HG02943 (cell line): ENCODE results near the gene ATP6V0A1.
"Not testable (repeated sequence)": the region's sequence is repeated elsewhere in the genome, so short reads cannot be mapped to it uniquely, and the experiment has no call there.

Source experiments
- ATAC-seq: cut with Tn5 transposase; IDR thresholded peaks from one replicate; pipeline ENCODE4 v1.9.1; 2021; ENCODE audit warnings: mild to moderate bottlenecking, low read depth, moderate library complexity; ENCODE audit not compliant: unreplicated experiment

The ATP6V0A1 gene

DNA sequence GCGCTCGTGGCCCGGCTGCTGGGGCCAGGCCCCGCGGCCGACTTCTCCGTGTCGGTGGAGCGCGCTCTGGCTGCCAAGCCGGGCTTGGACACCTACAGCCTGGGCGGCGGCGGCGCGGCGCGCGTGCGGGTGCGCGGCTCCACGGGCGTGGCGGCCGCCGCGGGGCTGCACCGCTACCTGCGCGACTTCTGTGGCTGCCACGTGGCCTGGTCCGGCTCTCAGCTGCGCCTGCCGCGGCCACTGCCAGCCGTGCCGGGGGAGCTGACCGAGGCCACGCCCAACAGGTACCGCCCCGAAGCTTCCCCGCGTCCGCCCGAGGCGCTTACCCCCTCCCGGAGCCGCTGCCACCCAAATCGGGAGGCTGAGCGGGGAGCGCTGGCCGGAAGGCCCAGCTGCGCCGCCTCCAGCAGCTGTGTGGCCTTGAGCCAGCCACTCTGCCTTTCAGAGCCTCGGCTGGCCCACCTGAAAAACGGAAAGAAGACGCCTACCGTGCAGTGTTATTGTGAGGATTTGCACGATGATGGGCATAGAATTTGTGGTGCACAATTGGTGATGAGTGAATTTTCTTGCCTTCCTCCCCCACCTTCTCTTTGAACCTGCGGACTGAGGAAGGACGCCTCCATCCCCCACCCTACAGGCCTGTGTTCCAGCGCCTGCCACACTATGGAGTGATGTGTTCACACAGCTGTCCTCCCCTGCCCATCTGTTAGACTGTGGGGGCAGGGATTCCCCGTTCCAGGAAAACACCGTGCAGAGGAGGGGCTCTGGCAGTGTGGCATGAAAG lies 77.9 kb downstream of the ATP6V0A1 start:
- peak; percentile 47 for ATAC-seq

DNA sequence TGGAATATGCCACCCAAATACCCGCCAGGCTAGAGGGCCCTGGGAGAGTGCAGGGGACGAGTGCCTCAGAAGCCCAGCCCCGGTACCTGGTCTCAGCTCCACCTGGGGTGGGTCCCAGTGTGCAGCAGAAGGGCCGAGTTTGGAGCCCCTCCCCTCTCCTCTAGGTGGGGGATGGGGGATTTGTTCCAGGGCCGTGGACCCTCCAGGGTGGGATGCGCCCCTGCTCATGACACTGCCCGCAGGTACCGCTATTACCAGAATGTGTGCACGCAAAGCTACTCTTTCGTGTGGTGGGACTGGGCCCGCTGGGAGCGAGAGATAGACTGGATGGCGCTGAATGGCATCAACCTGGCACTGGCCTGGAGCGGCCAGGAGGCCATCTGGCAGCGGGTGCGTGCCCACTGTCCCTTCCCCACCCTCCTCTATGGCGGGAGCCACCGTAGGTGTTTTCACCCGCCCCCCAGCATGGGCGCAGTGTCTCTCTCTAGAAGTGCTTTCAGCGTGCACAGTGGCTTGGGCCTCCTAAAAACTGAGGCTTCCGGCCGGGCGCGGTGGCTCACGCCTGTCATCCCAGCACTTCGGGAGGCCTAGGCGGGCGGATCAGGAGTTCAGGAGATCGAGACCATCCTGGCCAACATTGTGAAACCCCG lies 78.6 kb downstream of the ATP6V0A1 start:
- ATAC-seq, result no peak

DNA sequence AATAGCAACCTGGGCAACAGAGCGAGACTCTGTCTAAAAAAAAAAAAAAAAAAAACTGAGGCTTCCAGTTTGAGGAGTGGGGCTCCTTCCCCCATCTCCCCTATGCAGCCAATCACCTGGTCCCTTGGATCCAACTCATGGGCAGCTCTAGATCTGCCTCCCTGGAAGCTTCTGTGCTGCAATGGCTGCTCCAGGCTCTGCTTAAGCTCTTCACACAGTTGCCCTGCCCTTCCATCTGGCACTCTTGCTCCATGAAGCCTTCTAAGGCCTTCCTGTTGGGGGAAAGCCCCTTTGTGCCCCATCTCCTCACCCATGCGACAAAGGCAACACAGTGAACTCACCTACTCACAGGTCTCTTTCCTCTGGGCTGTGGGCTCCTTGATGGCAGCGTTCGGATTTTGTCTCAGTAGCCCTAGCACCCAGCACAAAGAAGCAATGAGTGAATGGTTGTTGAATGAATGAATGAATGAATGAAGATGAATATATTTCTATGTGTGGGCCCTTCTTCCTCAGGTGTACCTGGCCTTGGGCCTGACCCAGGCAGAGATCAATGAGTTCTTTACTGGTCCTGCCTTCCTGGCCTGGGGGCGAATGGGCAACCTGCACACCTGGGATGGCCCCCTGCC lies 79.3 kb downstream of the ATP6V0A1 start:
- no peak for ATAC-seq

DNA sequence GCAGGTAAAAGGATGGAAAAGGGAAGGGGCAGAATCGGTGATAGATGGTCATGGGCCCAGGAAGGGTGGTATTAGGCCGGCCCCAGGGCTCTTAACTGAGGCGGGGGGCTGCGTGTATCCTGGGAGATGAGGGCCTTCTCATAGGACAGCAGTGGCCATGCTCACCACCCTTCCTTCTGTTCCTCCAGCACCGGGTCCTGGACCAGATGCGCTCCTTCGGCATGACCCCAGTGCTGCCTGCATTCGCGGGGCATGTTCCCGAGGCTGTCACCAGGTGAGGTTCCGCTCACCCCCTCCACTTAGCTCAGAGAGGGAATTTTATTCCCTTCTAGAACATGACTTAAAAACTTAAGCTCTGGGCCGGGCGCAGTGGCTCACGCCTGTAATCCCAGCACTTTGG lies 79.8 kb downstream of the ATP6V0A1 start:
- no peak for ATAC-seq

DNA sequence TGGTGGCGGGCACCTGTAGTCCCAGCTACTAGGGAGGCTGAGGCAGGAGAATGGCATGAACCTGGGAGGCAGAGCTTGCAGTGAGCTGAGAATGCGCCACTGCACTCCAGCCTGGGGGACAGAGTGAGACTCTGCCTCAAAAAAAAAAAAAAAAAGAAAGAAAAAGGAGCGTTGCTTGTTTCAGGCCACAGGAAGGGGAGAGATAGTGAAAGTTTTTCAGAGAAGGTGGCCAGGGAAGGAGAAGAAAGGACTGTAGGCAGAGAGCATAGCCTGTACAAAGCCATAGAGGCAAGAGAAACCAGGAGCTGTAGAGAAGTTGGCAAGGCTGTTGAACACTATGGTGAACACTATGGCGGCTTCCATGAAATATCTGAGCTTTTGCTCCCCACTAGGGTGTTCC lies 81.9 kb downstream of the ATP6V0A1 start:
- not testable (repeated sequence) for ATAC-seq

DNA sequence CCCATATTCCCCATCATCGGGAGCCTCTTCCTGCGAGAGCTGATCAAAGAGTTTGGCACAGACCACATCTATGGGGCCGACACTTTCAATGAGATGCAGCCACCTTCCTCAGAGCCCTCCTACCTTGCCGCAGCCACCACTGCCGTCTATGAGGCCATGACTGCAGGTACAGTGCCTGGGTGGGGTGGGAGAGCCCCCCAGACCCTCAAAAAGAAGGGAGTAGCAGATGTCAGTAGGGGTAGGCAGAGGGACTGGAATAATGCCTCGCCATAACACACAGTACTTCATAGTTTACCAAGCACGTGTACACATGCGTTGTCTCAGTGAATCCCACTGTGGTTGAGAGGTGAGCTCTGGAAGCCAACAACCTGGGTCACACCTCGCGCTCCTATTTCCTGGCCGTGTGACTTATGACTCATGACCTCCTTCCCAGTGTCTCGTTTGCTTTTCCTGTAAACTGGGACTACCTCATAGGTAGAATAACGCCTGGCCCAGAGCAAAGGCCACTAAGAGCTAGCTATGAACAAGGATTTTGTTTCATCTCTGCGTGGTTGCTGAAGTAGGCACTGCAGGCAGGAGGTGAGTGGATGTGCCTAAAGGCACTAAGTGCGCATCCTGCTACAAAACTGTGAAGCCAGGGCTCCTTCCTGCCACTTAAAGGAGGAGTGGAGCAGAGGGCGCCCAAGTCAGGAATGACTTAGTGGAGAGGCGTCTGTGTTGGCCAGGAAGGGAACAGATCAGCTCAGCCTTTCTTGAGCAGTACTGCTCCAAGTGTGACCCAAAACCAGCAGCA lies 82.6 kb downstream of the ATP6V0A1 start:
- no peak for ATAC-seq

DNA sequence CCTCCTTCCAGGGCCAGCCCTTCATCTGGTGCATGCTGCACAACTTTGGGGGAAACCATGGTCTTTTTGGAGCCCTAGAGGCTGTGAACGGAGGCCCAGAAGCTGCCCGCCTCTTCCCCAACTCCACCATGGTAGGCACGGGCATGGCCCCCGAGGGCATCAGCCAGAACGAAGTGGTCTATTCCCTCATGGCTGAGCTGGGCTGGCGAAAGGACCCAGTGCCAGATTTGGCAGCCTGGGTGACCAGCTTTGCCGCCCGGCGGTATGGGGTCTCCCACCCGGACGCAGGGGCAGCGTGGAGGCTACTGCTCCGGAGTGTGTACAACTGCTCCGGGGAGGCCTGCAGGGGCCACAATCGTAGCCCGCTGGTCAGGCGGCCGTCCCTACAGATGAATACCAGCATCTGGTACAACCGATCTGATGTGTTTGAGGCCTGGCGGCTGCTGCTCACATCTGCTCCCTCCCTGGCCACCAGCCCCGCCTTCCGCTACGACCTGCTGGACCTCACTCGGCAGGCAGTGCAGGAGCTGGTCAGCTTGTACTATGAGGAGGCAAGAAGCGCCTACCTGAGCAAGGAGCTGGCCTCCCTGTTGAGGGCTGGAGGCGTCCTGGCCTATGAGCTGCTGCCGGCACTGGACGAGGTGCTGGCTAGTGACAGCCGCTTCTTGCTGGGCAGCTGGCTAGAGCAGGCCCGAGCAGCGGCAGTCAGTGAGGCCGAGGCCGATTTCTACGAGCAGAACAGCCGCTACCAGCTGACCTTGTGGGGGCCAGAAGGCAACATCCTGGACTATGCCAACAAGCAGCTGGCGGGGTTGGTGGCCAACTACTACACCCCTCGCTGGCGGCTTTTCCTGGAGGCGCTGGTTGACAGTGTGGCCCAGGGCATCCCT lies 84.8 kb downstream of the ATP6V0A1 start:
- no peak for ATAC-seq

DNA sequence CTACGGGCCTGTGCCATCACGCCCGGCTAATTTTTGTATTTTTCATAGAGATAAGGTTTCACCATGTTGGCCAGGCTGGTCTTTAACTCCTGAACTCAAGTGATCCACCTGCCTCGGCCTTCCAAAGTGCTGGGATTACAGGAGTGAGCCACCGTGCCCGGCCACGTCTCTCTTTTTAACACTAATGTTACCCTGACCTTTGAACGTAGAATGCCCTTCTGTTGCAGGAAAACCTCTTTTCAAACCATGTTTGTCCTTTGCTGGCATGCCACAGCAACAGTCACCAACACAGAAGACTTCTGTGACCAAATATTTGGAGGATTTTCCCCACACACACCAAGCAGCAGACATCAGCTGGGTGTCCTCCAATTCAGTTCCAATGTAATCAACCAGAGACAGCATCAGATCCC lies 86.2 kb downstream of the ATP6V0A1 start:
- no peak for ATAC-seq

DNA sequence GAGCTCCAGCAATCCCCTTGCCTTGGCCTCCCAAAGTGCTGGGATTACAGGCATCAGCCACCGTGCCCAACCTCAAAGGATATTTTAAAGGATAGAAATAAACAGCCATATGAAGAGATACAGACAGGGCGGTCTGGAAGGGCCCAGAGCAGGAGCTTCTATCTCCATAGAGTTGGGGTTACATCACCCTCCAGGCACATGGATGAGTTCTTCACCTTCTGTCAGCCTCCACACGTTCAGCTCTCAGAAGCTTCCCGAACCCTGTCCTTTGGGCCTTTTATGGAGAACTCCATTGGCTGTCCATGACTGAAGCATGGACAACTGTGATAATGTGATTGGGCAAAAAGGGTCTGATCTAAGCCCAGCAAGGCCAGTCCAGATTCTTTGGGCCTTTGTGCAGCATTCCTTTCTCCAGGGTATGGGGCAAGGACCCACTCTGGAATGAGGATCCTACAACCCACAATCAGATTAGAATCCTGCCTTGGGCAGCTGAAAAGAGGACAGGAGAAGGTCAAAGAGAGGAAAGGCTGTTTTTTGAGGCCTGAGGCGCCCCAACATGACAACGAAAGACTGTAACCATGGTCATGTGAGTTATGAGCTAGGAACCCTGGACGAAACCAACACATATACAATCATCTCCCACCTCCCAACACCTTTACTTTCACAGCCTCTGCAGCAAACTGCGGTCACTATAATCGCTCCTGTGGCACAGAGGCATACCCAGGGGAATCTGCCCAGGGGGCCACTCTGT lies 87.3 kb downstream of the ATP6V0A1 start:
- ATAC-seq, result not testable (repeated sequence)

DNA sequence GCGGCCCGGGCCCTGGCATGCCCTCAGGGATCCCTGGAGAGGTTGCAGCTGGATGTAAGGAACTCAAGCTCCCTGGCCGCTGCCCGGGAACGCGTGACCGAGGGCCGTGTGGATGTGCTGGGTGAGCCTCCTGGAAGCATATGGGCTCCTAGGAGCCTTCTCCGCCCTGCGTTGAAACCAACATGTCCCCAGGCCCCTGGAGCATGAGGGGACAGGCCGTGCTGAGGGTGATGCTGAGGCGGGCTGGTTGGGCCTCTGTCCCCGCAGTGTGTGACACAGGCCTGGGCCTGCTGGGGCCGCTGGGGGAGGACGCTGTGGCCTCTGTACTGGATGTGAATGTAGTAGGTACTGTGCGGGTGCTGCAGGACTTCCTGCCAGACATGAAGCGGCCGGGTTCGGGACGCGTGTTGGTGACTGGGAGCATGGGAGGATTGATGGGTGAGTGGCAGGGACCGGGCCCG lies 88.4 kb downstream of the ATP6V0A1 start:
- no peak for ATAC-seq

DNA sequence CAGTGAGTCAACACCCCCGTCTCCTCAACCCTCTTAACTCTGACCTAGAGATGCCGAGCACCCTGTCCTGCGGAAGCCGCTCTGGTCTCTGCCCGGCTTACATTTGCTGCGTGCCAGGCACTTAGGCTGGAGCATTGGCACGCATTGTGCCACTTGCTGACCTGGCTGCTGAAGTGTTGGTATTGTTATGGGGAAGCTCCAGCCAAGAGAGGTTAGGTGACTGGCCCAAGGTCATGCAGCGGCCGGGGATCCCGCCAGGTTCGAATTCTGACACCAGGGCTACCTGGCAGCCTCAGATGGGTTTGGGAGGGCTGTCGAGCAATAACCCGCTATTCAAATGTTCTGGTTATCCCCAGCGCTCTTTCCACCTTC lies 89.0 kb downstream of the ATP6V0A1 start:
- no peak for ATAC-seq

DNA sequence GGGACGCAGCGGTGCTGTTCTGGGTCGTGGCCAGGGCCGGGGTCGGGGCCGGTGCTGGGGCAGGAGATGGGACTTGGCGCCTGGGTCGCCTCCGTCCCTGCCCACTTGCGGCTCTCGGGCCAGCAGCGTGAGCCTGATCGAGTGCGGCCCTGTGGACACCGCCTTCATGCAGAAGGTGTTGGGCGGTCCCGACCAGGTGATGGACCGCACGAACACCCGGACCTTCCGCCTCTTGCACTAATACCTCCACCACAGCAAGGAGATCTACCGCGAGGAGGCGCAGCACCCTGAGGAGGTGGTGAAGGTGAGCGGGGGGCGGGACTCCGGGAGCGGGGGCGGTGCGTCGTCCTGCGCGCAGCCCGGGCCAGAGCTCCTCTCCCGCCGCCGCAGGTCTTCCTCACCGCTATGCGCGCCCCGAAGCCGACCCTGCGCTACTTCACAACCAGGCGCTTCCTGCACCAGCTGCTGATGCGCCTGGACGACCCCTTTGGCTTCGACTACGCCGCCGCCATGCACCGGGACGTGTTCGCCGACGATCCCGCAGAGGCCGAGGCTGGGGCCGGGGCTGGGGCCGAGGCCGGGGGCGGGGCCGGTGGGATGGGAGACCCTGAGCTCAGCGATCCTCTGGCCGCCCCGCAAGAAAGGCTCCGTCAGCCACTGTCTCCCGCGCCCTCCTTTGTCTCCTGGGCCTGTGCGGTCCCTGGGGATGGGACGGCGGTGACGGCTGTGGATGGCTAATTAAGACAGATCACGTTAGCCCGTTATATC lies 89.6 kb downstream of the ATP6V0A1 start:
- ATAC-seq, result no peak

DNA sequence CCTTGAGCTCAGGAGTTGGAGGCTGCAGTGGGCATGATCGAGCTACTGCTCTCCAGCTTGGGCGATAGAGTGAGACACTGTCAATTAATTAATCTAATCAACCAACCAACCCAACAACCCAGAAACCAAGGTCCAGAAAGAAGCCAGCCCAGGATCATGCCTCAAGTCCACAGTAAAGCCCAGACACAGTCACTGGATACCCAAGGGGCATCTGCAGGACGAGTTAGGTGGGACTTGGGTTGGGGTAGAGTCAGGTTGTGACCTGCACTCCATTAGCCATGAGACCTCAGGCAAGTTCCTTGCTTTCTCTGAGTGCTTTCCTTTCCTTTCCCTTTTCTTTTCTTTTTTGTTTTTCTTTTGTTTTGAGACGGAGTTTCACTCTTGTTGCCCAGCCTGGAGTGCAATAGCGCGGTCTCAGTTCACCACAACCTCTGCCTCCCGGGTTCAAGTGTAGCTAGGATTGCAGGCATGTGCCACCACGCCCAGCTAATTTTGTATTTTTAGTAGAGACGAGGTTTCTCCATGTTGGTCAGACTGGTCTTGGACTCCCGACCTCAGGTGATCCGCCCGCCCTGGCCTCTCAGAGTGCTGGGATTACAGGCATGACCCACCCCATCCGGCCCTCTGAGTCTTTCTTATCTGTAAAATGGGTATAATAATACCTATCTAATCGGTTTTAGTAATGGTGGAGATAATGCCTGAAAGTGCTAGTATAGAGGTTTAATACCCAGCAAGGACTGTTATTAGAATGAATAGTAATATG lies 90.5 kb downstream of the ATP6V0A1 start:
- no peak for ATAC-seq

DNA sequence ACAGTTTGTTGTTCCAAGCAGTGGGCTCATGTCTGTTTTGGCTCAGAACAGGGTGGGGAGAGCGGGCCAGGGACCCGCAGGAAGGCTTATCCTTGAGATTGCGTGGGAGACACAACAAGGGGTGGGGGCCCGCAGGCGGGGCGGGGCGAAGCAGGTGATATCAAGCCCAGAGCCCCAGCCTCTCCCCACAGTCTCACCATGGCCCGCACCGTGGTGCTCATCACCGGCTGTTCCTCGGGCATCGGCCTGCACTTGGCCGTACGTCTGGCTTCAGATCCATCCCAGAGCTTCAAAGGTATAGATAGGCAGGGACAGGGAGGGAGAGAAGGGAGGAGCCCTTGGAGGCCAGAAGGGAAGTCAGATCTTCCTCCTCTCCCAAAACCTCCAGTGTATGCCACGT lies 94.1 kb downstream of the ATP6V0A1 start, which contains the start of gene HSD17B1:
TSS of gene HSD17B1 (plus strand) at position 188 of the 400 bp plus-strand sequence. CDS start at position 199, 11 bp downstream.
- ATAC-seq, result not testable (repeated sequence)

DNA sequence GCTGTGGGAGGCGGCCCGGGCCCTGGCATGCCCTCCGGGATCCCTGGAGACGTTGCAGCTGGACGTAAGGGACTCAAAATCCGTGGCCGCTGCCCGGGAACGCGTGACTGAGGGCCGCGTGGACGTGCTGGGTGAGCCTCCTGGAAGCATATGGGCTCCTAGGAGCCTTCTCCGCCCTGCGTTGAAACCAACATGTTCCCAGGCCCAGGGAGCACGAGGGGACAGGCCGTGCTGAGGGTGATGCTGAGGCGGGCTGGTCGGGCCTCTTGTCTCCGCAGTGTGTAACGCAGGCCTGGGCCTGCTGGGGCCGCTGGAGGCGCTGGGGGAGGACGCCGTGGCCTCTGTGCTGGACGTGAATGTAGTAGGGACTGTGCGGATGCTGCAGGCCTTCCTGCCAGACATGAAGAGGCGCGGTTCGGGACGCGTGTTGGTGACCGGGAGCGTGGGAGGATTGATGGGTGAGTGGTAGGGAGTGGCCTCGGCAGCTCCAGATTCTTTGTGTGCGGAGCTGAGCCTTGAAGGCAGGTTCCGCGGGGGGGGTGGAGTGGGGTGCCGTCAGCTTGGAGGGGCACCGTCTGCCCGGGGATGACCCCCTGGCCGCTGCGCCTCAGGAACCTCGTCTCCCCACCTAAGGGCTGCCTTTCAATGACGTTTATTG lies 94.6 kb downstream of the ATP6V0A1 start:
- ATAC-seq, result no peak

DNA sequence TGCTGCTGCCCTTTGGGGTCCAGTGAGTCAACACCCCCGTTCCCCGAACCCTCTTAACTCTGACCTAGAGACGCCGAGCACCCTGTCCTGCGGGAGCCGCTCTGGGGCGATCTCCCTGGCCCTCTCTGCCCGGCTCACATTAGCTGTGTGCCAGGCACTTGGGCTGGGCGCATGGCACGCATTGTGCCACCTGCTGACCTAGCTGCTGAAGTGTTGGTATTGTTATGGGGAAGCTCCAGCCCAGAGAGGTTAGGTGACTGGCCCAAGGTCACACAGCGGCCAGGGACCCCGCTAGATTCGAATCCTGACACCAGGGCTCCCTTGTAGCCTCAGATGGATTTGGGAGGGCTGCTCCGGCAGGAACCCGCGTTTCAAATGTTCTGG lies 95.2 kb downstream of the ATP6V0A1 start:
- no peak for ATAC-seq
